ENCODE data around the gene OXLD1.

Gene OXLD1

GRCh38 chr17:81687770-81688541, 21.6 kb upstream of the OXLD1 start:
- H3K27me3 ChIP-seq (ENCODE audit: control insufficient read depth, insufficient read depth, low read length), result no peaks in the 10 kb centered on the region
- no peak overlapping the region for H3K9ac ChIP-seq (ENCODE audit: low read depth, low read length)
- no peaks in the 10 kb centered on the region for H3K9me3 ChIP-seq (ENCODE audit: control insufficient read depth, insufficient read depth, low read length)
- peaks cover 72% of the 10 kb centered on the region for H3K36me3 ChIP-seq (ENCODE audit: control insufficient read depth, insufficient read depth, low read length)
- H3K4me3 ChIP-seq (ENCODE audit: low read depth, low read length), result no peak overlapping the region
- H3K27ac ChIP-seq (ENCODE audit: low read depth, low read length), result no peak overlapping the region
- H3K4me1 ChIP-seq (ENCODE audit: control insufficient read depth, insufficient read depth, low read length), result peaks cover 6% of the 10 kb centered on the region

DNA sequence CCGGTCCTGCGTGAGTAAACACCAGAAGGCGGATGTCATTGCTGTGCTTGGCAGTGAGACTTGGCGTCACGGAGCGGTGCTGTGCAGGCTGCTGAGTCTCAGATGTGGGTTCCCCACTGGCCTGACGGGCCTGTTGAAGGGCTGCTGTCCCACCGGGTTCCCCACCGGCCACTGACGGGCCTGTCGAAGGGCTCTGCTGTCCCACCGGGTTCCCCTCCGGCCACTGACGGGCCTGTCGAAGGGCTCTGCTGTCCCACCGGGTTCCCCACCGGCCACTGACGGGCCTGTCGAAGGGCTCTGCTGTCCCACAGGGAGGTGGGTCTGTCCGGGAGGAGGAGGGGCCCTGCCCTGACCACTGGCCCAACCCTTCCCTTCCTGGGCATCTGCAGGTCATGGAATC, 20.2 kb upstream of the OXLD1 start:
- peaks cover 66% of the 10 kb centered on the region for H3K36me3 ChIP-seq (ENCODE audit: control insufficient read depth, insufficient read depth, low read length)
- no peak overlapping the region for H3K9ac ChIP-seq (ENCODE audit: low read depth, low read length)
- no peaks in the 10 kb centered on the region for H3K27me3 ChIP-seq (ENCODE audit: control insufficient read depth, insufficient read depth, low read length)
- H3K9me3 ChIP-seq (ENCODE audit: control insufficient read depth, insufficient read depth, low read length), result no peaks in the 10 kb centered on the region
- H3K4me1 ChIP-seq (ENCODE audit: control insufficient read depth, insufficient read depth, low read length), result peaks cover 9% of the 10 kb centered on the region
- no peak overlapping the region for H3K4me3 ChIP-seq (ENCODE audit: low read depth, low read length)
- no peak overlapping the region for H3K27ac ChIP-seq (ENCODE audit: low read depth, low read length)

- H3K9me3 ChIP-seq (ENCODE audit: control insufficient read depth, insufficient read depth, low read length), result no peaks in the 10 kb centered on the region
- peak overlapping the region; percentile 81 for H3K4me3 ChIP-seq (ENCODE audit: low read depth, low read length)
- H3K9ac ChIP-seq (ENCODE audit: low read depth, low read length), result no peak overlapping the region
- H3K36me3 ChIP-seq (ENCODE audit: control insufficient read depth, insufficient read depth, low read length), result peaks cover 58% of the 10 kb centered on the region
- no peaks in the 10 kb centered on the region for H3K27me3 ChIP-seq (ENCODE audit: control insufficient read depth, insufficient read depth, low read length)
- H3K27ac ChIP-seq (ENCODE audit: low read depth, low read length), result no peak overlapping the region
- peaks cover 9% of the 10 kb centered on the region for H3K4me1 ChIP-seq (ENCODE audit: control insufficient read depth, insufficient read depth, low read length)
These were observed 18.7 kb upstream of the OXLD1 start for GRCh38 chr17:81685108-81685507.

DNA sequence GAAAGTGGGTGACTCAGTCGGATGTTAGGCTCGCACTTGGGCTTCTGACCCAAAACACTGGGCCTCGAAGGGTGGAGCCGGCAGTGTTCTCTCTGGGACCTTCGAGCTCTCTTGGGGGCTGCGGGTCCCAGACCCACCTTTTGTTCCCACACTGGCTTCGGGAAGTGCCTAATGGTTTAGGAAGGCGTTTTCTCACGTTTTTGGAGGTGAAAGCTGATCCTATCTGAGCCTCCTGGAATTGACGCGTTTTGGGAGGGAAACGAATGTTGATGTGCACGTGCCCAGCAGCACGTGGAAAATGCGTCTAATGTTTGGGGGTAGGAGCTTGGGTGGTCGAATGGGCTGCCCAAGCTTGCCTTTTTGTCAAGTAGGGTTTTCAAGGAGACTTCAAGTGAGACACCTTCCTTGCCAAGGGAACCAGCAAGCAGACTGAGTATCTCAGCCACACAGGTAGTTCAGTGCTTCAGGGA, 18.1 kb upstream of the OXLD1 start:
- H3K36me3 ChIP-seq (ENCODE audit: control insufficient read depth, insufficient read depth, low read length), result peaks cover 52% of the 10 kb centered on the region
- H3K4me1 ChIP-seq (ENCODE audit: control insufficient read depth, insufficient read depth, low read length), result peaks cover 9% of the 10 kb centered on the region

GRCh38 chr17:81683584-81684441, 17.4 kb upstream of the OXLD1 start, which contains the start of the genes ARL16 and HGS:
TSS of gene ARL16 (minus strand) at chr17:81683797. CDS start at chr17:81683753, 44 bp downstream.
TSS of gene HGS (plus strand) at chr17:81684011. CDS start at chr17:81684067, 56 bp downstream.
- Histone ChIP-seq H3K27ac (ENCODE audit: low read depth, low read length) (peak within 1 kb of the TSS; percentile 81), H3K27me3 (ENCODE audit: control insufficient read depth, insufficient read depth, low read length) (no peaks in the 10 kb centered on the region), H3K9me3 (ENCODE audit: control insufficient read depth, insufficient read depth, low read length) (no peaks in the 10 kb centered on the region), H3K36me3 (ENCODE audit: control insufficient read depth, insufficient read depth, low read length) (peaks cover 45% of the 10 kb centered on the region), H3K4me3 (ENCODE audit: low read depth, low read length) (peak within 1 kb of the TSS; percentile 94), H3K9ac (ENCODE audit: low read depth, low read length) (peak within 1 kb of the TSS; percentile 71), H3K4me1 (ENCODE audit: control insufficient read depth, insufficient read depth, low read length) (peaks cover 9% of the 10 kb centered on the region)

More for the DNA sequence above, 18.1 kb upstream of the OXLD1 start:
- peak overlapping the region; percentile 81 for H3K4me3 ChIP-seq (ENCODE audit: low read depth, low read length)
- no peaks in the 10 kb centered on the region for H3K9me3 ChIP-seq (ENCODE audit: control insufficient read depth, insufficient read depth, low read length)
- H3K9ac ChIP-seq (ENCODE audit: low read depth, low read length), result peak overlapping the region; percentile 48
- H3K27ac ChIP-seq (ENCODE audit: low read depth, low read length), result peak overlapping the region; percentile 65
- H3K27me3 ChIP-seq (ENCODE audit: control insufficient read depth, insufficient read depth, low read length), result no peaks in the 10 kb centered on the region

DNA sequence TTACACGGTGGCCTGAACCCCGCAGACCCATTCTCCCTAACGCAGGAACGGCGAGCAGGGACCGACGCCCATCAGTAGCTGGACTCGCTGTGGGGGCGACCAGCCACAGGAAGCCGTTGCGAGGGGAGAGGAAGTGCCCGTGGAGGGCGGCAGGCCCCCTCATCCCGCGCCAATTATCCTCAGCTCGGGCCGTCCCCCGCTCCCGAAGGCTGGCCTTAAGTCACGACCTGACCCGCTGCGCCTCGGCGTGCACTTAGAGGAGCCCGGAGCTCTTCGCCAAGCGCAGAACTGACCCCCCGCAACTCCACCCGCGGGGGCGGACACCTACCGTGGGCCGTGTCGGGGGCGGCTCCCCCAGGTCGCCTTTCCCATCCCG, 16.8 kb upstream of the OXLD1 start:
- no peaks in the 10 kb centered on the region for H3K9me3 ChIP-seq (ENCODE audit: control insufficient read depth, insufficient read depth, low read length)

GRCh38 chr17:81682565-81683207, 16.3 kb upstream of the OXLD1 start:
- H3K9ac ChIP-seq (ENCODE audit: low read depth, low read length), result peak overlapping the region; percentile 71
- no peaks in the 10 kb centered on the region for H3K27me3 ChIP-seq (ENCODE audit: control insufficient read depth, insufficient read depth, low read length)
- no peak overlapping the region for H3K27ac ChIP-seq (ENCODE audit: low read depth, low read length)
- peaks cover 9% of the 10 kb centered on the region for H3K4me1 ChIP-seq (ENCODE audit: control insufficient read depth, insufficient read depth, low read length)
- H3K4me3 ChIP-seq (ENCODE audit: low read depth, low read length), result peak overlapping the region; percentile 94
- no peaks in the 10 kb centered on the region for H3K9me3 ChIP-seq (ENCODE audit: control insufficient read depth, insufficient read depth, low read length)
- H3K36me3 ChIP-seq (ENCODE audit: control insufficient read depth, insufficient read depth, low read length), result peaks cover 34% of the 10 kb centered on the region

More for the DNA sequence above, 16.8 kb upstream of the OXLD1 start:
- peaks cover 9% of the 10 kb centered on the region for H3K4me1 ChIP-seq (ENCODE audit: control insufficient read depth, insufficient read depth, low read length)
- H3K27ac ChIP-seq (ENCODE audit: low read depth, low read length), result peak overlapping the region; percentile 81
- H3K9ac ChIP-seq (ENCODE audit: low read depth, low read length), result peak overlapping the region; percentile 71
- peak overlapping the region; percentile 94 for H3K4me3 ChIP-seq (ENCODE audit: low read depth, low read length)
- peaks cover 39% of the 10 kb centered on the region for H3K36me3 ChIP-seq (ENCODE audit: control insufficient read depth, insufficient read depth, low read length)
- H3K27me3 ChIP-seq (ENCODE audit: control insufficient read depth, insufficient read depth, low read length), result no peaks in the 10 kb centered on the region

DNA sequence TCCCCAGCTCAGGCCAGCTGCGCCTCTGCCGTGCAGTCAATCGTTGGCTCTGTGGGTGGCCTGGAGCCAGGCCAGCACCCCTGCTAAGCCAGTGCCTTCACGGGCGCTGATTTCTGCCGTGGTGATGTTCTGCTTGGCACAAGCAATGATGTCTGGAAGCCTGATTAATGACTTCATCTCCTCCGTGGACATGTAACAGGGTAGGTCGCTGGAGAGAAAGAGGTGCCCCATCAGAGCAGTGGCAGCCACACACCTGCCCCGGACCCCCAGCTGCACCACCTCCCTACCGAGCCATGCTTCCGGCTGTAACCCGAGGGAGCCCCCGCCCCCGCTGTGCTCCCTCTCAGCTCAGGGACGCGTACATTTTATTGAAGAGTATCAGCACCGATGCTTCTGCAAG, 15.3 kb upstream of the OXLD1 start:
- Histone ChIP-seq H3K4me3 (ENCODE audit: low read depth, low read length) (no peak overlapping the region), H3K27me3 (ENCODE audit: control insufficient read depth, insufficient read depth, low read length) (no peaks in the 10 kb centered on the region), H3K27ac (ENCODE audit: low read depth, low read length) (no peak overlapping the region), H3K9ac (ENCODE audit: low read depth, low read length) (no peak overlapping the region), H3K4me1 (ENCODE audit: control insufficient read depth, insufficient read depth, low read length) (peaks cover 9% of the 10 kb centered on the region), H3K9me3 (ENCODE audit: control insufficient read depth, insufficient read depth, low read length) (no peaks in the 10 kb centered on the region), H3K36me3 (ENCODE audit: control insufficient read depth, insufficient read depth, low read length) (peaks cover 24% of the 10 kb centered on the region)

DNA sequence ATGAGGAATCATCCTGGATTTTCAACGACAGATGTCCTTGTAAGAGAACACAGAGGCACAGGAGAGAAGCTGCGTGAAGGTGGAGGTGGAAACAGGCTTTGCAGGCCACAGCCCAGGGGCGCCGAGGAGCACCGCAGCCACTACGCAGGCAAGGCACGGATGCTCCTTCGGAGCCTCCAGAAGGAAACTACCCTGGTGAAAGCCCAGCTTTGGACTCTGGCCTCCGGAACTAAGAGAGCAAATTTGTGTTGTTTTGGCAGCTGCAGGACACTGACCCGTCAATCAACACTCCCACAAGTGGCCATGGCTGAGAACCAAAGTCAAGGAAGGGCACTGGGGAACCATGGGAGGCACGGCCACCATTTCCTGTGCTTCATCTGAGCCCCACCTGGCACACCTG, 13.7 kb upstream of the OXLD1 start:
- Histone ChIP-seq H3K9me3 (ENCODE audit: control insufficient read depth, insufficient read depth, low read length) (no peaks in the 10 kb centered on the region), H3K36me3 (ENCODE audit: control insufficient read depth, insufficient read depth, low read length) (peaks cover 9% of the 10 kb centered on the region; the same call in 1 of the 2 replicates), H3K9ac (ENCODE audit: low read depth, low read length) (no peak overlapping the region), H3K27me3 (ENCODE audit: control insufficient read depth, insufficient read depth, low read length) (no peaks in the 10 kb centered on the region), H3K4me3 (ENCODE audit: low read depth, low read length) (no peak overlapping the region), H3K27ac (ENCODE audit: low read depth, low read length) (no peak overlapping the region), H3K4me1 (ENCODE audit: control insufficient read depth, insufficient read depth, low read length) (peaks cover 9% of the 10 kb centered on the region)

- no peaks in the 10 kb centered on the region for H3K4me1 ChIP-seq (ENCODE audit: control insufficient read depth, insufficient read depth, low read length)
- peaks cover 35% of the 10 kb centered on the region for H3K36me3 ChIP-seq (ENCODE audit: control insufficient read depth, insufficient read depth, low read length)
- no peak overlapping the region for H3K9ac ChIP-seq (ENCODE audit: low read depth, low read length)
- no peak overlapping the region for H3K27ac ChIP-seq (ENCODE audit: low read depth, low read length)
- no peak overlapping the region for H3K4me3 ChIP-seq (ENCODE audit: low read depth, low read length)
- H3K9me3 ChIP-seq (ENCODE audit: control insufficient read depth, insufficient read depth, low read length), result no peaks in the 10 kb centered on the region
- H3K27me3 ChIP-seq (ENCODE audit: control insufficient read depth, insufficient read depth, low read length), result no peaks in the 10 kb centered on the region
These were observed 10.5 kb upstream of the OXLD1 start for GRCh38 chr17:81676906-81677305.

All from HUES48 (cell line).